Measurements from ENCODE around the gene MAP3K12.
"Not testable (repeated sequence)": the region's sequence is repeated elsewhere in the genome, so short reads cannot be mapped to it uniquely, and the experiment has no call there.

DNA sequence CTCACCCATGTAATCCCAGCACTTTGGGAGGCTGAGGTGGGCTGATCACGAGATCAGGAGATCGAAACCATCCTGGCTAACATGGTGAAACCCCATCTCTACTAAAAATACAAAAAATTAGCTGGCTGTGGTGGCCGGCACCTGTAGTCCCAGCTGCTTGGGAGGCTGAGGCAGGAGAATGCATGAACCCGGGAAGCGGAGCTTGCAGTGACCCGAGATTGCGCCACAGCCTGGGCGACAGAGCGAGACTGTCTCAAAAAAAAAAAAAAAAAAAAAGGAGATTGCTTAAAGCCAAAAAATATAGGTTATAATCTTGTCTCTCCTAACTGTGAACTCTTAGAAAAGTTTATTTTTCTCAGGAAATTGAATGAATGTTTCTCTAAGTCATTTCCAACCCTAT, 63.9 kb downstream of the MAP3K12 start:
- not testable (repeated sequence) for TF ChIP-seq POLR2A (IDR thresholded peaks at IDR 0.05; ENCODE audit: low read length); GATA1 (IDR thresholded peaks at IDR 0.05; ENCODE audit: low read depth, low read length)
